K562 (cell line): ENCODE data around the gene SEC14L1. TPM values are rescaled to one million over a fixed set of nuclear protein-coding genes. Genes with fewer than 3 reads are reported as not detected.
A peak's percentile ranks its signal among the peaks of the same experiment; 100 is the strongest.

ENCODE experiments used
- ATF7 ChIP-seq: fragments of 450-650 bp; IDR thresholded peaks from 2 replicates; pipeline ENCODE4 v1.7.1; 2014; ENCODE audit warnings: mild to moderate bottlenecking, moderate library complexity
- MBD2 ChIP-seq: sonication (generic); IDR thresholded peaks from 2 replicates; pipeline ENCODE4 v1.6.1; 2016; ENCODE audit warnings: low read depth, borderline replicate concordance
- NCOA4 ChIP-seq: fragments of 450-650 bp; IDR thresholded peaks from 2 replicates; pipeline ENCODE4 v1.6.1; 2018; ENCODE audit warnings: mild to moderate bottlenecking; ENCODE audit not compliant: partially characterized antibody
- RBM14 ChIP-seq: fragments of 200-400 bp; formaldehyde crosslinking; IDR thresholded peaks from 2 replicates; pipeline ENCODE4 v1.6.1; 2018; ENCODE audit warnings: low read depth, mild to moderate bottlenecking, low read length, moderate library complexity, borderline replicate concordance; ENCODE audit not compliant: insufficient read depth
- TBP ChIP-seq: optimal IDR thresholded peaks from 2 replicates; pipeline ENCODE3; 2011; ENCODE audit warnings: low read depth, low read length, improper control_type of control experiment
- ZNF507 ChIP-seq: conservative IDR thresholded peaks from 2 replicates; pipeline ENCODE4 v1.6.1; 2017; ENCODE audit warnings: missing genetic modification characterization, missing compliant biosample characterization
- ZNF518B ChIP-seq: fragments of 250-450 bp; sonication (Bioruptor Pico); IDR thresholded peaks from 2 replicates; pipeline ENCODE4 v1.5.0; 2021; ENCODE audit warnings: mild to moderate bottlenecking, moderate library complexity
- ZNF695 ChIP-seq: fragments of 450-650 bp; formaldehyde crosslinking; IDR thresholded peaks from 2 replicates; pipeline ENCODE4 v1.4.0; 2020; ENCODE audit warnings: mild to moderate bottlenecking, moderate library complexity
- polyA plus RNA-seq, 8 experiments: library from polyadenylated mRNA; depleted of rRNA in 4 of 8; stranded (reverse) in 5 of 8; unstranded in 3 of 8; fragments of >200 nt; fragmentation: Nextera tagmentation in 2 of 8; fragmentation: Illumina TruSeq in 1 of 8; extraction: Ambion mirVana in 2 of 8; extraction: Trizol in 1 of 8; gene quantifications; 2 replicates each; pipeline versions ENCODE4 v1.2.1 to v1.2.3, GENCODE V29; 2011 to 2014; ENCODE audit warnings: inconsistent platforms in 1 of 8, missing spikeins in 1 of 8
- total RNA-seq, 7 experiments: library from RNA; depleted of rRNA in 6 of 7; stranded (reverse); fragments of >200 nt in 6 of 7; fragmentation: Illumina TruSeq in 2 of 7; extraction: Trizol in 2 of 7; gene quantifications; 2 replicates each; pipeline versions ENCODE4 v1.2.1 to v1.2.3, GENCODE V29; 2011 to 2021; ENCODE audit warnings: low replicate concordance in 1 of 7
- TF ChIP-seq, protein P1 (sequence below): sonication (generic); formaldehyde crosslinking; IDR thresholded peaks from 2 replicates; pipeline ENCODE4 v1.4.0; 2020; ENCODE audit warnings: mild to moderate bottlenecking, missing genetic modification reagents
- TF ChIP-seq, protein P2 (sequence below): fragments of 450-650 bp; IDR thresholded peaks from 2 replicates; pipeline ENCODE4 v1.6.1; 2016; ENCODE audit warnings: mild to moderate bottlenecking, moderate library complexity

Gene SEC14L1
- total and polyA plus RNA-seq, 9 of the 15 experiments (the other 6 are each of a cell fraction or from before 2014, with no cell fraction given): 3.1 to 39.7 (median 15.2) TPM

GRCh38 chr17:77140166-77140877 is 447 bp upstream of the SEC14L1 start (continued):
- TF ChIP-seq ZNF518B: no peak
- TF ChIP-seq ATF7: peak; percentile 86
- peak; percentile 35; the same call in 1 of the 2 replicates for TF ChIP-seq MBD2
- TF ChIP-seq, protein P1, sequence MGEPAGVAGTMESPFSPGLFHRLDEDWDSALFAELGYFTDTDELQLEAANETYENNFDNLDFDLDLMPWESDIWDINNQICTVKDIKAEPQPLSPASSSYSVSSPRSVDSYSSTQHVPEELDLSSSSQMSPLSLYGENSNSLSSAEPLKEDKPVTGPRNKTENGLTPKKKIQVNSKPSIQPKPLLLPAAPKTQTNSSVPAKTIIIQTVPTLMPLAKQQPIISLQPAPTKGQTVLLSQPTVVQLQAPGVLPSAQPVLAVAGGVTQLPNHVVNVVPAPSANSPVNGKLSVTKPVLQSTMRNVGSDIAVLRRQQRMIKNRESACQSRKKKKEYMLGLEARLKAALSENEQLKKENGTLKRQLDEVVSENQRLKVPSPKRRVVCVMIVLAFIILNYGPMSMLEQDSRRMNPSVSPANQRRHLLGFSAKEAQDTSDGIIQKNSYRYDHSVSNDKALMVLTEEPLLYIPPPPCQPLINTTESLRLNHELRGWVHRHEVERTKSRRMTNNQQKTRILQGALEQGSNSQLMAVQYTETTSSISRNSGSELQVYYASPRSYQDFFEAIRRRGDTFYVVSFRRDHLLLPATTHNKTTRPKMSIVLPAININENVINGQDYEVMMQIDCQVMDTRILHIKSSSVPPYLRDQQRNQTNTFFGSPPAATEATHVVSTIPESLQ (CRISPR knock-in tag): no peak
- TF ChIP-seq ZNF507 (tag): no peak
- no peak for TF ChIP-seq ZNF695 (CRISPR knock-in tag)
- TF ChIP-seq TBP: peak; percentile 79
- TF ChIP-seq, protein P2, sequence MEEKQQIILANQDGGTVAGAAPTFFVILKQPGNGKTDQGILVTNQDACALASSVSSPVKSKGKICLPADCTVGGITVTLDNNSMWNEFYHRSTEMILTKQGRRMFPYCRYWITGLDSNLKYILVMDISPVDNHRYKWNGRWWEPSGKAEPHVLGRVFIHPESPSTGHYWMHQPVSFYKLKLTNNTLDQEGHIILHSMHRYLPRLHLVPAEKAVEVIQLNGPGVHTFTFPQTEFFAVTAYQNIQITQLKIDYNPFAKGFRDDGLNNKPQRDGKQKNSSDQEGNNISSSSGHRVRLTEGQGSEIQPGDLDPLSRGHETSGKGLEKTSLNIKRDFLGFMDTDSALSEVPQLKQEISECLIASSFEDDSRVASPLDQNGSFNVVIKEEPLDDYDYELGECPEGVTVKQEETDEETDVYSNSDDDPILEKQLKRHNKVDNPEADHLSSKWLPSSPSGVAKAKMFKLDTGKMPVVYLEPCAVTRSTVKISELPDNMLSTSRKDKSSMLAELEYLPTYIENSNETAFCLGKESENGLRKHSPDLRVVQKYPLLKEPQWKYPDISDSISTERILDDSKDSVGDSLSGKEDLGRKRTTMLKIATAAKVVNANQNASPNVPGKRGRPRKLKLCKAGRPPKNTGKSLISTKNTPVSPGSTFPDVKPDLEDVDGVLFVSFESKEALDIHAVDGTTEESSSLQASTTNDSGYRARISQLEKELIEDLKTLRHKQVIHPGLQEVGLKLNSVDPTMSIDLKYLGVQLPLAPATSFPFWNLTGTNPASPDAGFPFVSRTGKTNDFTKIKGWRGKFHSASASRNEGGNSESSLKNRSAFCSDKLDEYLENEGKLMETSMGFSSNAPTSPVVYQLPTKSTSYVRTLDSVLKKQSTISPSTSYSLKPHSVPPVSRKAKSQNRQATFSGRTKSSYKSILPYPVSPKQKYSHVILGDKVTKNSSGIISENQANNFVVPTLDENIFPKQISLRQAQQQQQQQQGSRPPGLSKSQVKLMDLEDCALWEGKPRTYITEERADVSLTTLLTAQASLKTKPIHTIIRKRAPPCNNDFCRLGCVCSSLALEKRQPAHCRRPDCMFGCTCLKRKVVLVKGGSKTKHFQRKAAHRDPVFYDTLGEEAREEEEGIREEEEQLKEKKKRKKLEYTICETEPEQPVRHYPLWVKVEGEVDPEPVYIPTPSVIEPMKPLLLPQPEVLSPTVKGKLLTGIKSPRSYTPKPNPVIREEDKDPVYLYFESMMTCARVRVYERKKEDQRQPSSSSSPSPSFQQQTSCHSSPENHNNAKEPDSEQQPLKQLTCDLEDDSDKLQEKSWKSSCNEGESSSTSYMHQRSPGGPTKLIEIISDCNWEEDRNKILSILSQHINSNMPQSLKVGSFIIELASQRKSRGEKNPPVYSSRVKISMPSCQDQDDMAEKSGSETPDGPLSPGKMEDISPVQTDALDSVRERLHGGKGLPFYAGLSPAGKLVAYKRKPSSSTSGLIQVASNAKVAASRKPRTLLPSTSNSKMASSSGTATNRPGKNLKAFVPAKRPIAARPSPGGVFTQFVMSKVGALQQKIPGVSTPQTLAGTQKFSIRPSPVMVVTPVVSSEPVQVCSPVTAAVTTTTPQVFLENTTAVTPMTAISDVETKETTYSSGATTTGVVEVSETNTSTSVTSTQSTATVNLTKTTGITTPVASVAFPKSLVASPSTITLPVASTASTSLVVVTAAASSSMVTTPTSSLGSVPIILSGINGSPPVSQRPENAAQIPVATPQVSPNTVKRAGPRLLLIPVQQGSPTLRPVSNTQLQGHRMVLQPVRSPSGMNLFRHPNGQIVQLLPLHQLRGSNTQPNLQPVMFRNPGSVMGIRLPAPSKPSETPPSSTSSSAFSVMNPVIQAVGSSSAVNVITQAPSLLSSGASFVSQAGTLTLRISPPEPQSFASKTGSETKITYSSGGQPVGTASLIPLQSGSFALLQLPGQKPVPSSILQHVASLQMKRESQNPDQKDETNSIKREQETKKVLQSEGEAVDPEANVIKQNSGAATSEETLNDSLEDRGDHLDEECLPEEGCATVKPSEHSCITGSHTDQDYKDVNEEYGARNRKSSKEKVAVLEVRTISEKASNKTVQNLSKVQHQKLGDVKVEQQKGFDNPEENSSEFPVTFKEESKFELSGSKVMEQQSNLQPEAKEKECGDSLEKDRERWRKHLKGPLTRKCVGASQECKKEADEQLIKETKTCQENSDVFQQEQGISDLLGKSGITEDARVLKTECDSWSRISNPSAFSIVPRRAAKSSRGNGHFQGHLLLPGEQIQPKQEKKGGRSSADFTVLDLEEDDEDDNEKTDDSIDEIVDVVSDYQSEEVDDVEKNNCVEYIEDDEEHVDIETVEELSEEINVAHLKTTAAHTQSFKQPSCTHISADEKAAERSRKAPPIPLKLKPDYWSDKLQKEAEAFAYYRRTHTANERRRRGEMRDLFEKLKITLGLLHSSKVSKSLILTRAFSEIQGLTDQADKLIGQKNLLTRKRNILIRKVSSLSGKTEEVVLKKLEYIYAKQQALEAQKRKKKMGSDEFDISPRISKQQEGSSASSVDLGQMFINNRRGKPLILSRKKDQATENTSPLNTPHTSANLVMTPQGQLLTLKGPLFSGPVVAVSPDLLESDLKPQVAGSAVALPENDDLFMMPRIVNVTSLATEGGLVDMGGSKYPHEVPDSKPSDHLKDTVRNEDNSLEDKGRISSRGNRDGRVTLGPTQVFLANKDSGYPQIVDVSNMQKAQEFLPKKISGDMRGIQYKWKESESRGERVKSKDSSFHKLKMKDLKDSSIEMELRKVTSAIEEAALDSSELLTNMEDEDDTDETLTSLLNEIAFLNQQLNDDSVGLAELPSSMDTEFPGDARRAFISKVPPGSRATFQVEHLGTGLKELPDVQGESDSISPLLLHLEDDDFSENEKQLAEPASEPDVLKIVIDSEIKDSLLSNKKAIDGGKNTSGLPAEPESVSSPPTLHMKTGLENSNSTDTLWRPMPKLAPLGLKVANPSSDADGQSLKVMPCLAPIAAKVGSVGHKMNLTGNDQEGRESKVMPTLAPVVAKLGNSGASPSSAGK: peak; percentile 94
- no peak for TF ChIP-seq NCOA4
- 0 out of 2 replicates have a peak, but pooled peaks have one; percentile 75 for TF ChIP-seq RBM14
